Epithelial cell of prostate (primary cell): ENCODE results near the gene EFR3B.
A peak's percentile ranks its signal among the peaks of the same experiment; 100 is the strongest.
"Not testable (repeated sequence)": the region's sequence is repeated elsewhere in the genome, so short reads cannot be mapped to it uniquely, and the experiment has no call there.

Experiments used
- DNase-seq: peaks from one replicate; pipeline ENCODE4 v3.0.0-alpha.2; 2011; ENCODE audit warnings: low read depth, low spot score
- H3K27ac ChIP-seq: fragments of 450-650 bp; 2 replicates; pipeline ENCODE4 v1.5.1; 2017; ENCODE audit warnings: mild to moderate bottlenecking

The EFR3B gene

DNA sequence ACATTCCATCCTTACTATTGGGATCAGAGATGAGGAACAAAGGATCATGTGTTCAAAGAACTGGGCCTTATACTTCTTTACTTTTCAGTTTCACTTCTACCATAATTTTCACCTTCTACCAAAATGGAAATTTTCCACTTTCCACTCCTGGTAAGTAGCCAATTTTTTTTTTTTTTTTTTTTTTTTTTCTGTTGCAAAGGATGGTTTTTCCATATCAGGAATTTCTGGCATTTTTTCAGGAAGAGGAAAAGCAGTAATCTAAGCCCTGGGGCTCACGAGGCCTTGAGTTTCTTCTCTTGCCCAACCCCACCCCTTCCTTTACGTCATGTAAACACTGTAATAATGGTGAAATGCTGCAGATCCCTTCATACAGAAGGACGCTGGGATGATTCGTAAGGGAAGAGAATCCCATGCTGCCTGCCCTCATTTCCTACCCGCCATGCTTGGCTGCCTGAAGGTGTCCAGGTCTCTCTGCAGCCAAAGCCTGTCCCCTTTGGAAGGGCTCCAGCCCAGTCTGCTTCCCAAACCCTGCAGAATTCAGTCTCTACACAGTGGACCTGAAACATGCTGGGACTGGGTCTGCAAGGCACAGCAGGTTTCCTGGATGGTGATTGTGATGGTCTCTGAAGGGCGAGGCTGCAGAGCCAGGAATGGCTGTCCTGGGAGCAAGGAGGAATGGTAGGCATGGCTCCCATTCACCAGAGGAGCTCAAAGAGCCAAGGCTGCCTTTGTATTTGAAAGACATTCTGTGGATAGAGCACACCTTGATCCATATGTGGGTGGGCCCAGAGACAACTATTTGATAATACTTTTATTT lies 57.0 kb downstream of the EFR3B start:
- DNase-seq: no peak

GRCh38 chr2:25102352-25102751 lies 60.5 kb downstream of the EFR3B start:
- DNase-seq, H3K27ac ChIP-seq: not testable (repeated sequence)

More for the DNA sequence above, 57.0 kb downstream of the EFR3B start:
- H3K27ac ChIP-seq: no peak overlapping the region

GRCh38 chr2:25103287-25103871 lies 61.5 kb downstream of the EFR3B start:
- peak overlapping the region; percentile 32 for H3K27ac ChIP-seq
- DNase-seq: peak; percentile 63

- H3K27ac ChIP-seq: peak overlapping the region; percentile 93
- no peak for DNase-seq
Measured at GRCh38 chr2:25104736-25105135, 62.9 kb downstream of the EFR3B start.

- H3K27ac ChIP-seq: peak overlapping the region; percentile 93
- peak; percentile 52 for DNase-seq
Measured at GRCh38 chr2:25105336-25106085, 63.6 kb downstream of the EFR3B start.

DNA sequence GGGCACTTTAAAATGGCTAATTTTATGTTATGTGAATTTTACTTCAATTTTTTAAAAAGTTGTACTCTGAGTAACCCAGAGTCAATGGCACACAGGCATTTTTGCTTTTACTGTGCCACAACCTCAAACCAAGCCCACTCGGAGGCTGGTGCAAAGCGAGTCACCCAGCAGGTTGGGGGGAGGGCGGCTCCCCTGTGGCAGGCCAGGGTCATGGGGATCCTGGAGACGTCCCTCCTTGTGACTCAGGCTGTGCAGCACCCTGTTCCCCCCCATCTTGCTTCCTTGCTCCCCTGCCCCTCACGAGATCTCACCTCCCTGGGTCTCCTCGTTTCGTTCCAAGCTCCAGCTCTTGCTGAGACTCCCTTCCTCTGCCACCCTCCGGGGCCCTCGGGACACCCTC lies 67.9 kb downstream of the EFR3B start:
- no peak for DNase-seq
- H3K27ac ChIP-seq: no peak overlapping the region

GRCh38 chr2:25112113-25112512 lies 70.2 kb downstream of the EFR3B start:
- H3K27ac ChIP-seq: no peak overlapping the region
- no peak for DNase-seq

GRCh38 chr2:25115249-25115883 lies 73.5 kb downstream of the EFR3B start:
- no peak overlapping the region for H3K27ac ChIP-seq
- no peak for DNase-seq

DNA sequence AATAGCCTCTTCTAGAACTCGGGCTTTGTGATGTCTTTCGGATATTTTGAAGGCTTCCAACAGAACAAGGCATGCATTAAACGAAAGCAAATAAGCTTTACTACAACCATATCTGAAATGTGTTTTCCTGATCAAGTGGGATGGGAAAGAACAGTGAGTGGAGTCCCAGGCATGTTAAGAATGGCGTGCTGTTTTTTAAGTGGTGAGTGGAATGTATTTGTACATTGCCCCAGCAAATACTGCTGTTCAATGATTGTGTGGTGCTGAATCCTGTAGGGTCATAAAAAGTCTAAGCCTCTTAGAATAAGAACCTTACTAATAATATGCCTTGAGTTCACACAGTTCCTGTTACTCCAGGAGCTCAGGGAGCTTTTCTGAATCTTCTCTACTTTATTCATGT lies 74.0 kb downstream of the EFR3B start:
- DNase-seq: no peak
- no peak overlapping the region for H3K27ac ChIP-seq

DNA sequence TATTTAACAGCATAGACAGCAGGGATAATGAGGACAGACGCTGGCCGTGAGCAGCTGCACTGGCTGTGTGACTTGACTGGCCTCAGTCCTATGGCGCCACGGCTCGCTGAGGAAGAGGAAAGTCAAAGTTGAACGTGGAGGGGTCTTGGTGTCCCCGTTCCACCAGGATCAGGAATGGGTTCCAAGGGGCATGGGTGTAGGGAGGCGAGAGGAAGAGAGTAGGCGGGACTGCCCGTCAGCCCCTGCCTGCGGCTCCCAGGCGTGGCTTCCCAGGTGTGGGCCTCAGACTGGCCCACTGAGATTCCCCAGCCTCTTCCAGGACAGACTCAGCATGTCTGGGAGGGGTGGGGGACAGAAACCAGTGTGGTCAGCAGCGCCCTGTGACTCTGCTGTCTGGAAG lies 75.1 kb downstream of the EFR3B start:
- H3K27ac ChIP-seq: no peak overlapping the region

DNA sequence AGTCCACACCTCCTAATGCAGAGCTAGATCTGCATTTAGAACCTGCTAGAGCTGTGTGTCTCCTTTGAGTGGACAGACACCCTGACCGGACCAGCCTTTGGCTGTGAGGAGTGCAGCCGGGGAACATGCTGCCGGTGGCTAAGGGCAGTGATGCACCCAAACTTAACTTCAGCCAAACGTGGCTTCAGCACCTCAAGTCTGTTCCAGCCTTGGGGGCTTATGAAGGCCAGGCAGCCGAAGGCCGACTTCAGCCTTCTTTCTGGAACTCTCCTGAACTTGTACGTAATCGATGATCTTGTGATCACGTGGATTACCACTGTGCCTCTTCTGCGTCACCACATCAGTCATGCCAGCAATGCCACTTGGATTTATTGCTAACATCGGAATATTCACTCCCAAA lies 77.4 kb downstream of the EFR3B start:
- DNase-seq: no peak
- H3K27ac ChIP-seq: no peak overlapping the region

More for the DNA sequence above, 75.1 kb downstream of the EFR3B start:
- DNase-seq: no peak

GRCh38 chr2:25122367-25122766 lies 80.5 kb downstream of the EFR3B start:
- DNase-seq: no peak
- no peak overlapping the region for H3K27ac ChIP-seq

DNA sequence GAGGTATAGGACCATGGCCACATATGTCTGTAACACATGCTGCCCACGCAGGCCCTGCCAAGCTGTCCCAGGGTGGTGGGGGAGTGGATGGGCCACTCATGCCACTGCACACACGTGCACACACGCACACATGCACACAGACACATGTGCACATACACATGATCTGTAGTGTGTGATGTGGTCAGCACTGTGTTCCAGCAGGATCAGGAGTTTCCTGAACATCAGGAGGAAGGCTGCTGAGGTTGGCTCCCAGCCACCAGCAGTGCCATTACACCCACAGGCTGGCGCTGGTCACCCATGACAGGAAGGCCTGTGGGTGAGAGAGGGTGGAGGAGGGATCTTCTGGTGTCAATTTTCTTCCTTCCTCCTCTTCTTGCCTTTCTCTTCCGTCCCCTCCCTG lies 81.8 kb downstream of the EFR3B start:
- DNase-seq: no peak
- no peak overlapping the region for H3K27ac ChIP-seq

DNA sequence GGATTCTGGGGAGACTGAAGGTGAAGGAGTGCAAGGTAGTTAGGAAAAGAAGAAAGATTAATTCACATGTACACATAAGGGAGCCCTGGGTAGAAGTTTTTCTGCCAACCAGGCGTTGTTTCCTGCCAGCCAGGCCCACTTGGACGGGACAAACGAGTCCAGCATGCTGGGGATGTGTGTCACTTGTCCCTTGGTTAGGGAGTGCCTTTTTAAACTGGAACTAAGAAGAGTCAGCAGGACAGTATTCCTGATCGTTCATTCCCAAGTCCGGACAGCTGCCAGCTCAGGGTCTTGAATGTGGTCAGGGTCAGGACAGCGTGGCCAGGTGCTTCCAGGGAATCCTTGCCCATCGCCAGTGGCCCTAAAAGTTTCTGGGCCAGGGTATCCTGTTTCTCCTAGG lies 83.3 kb downstream of the EFR3B start:
- no peak for DNase-seq
- no peak overlapping the region for H3K27ac ChIP-seq

DNA sequence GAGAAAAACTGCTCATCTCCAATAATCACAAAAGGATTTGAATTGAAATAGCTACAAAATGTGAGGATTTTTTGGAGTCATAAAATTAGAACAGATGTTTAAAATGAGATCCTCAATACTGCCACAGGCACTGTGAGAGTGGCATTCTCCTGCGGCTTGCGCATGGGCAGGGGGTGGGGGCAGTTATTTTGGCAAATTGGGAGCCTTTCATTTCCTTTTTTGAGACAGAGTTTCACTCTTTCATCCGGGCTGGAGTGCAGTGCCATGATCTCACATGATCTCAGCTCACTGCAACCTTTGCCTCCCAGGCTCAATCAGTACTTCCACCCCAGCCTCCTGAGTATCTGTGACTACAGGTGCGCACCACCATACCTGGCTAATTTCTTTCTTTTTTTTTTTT lies 84.1 kb downstream of the EFR3B start:
- no peak for DNase-seq
- no peak overlapping the region for H3K27ac ChIP-seq

DNA sequence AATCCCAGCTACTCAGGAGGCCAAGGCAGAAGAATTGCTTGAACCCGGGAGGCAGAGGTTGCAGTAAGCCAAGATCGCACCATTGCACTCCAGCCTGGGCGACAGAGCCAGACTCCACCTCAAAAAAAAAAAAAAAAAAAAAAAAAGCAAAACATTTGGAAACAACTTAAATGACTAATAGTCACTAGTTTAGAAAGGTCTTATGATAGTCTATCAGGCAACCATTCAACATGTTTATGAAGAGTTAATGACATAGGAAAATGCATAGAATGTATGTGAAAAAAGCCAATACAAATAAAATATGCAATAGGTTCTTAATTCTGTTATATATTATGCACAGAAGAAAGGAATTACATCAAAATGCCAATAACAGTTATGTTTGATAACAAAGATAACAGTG lies 85.2 kb downstream of the EFR3B start:
- H3K27ac ChIP-seq, DNase-seq: not testable (repeated sequence)

- DNase-seq: no peak
- no peak overlapping the region for H3K27ac ChIP-seq
Measured at GRCh38 chr2:25127646-25128045, 85.8 kb downstream of the EFR3B start.

GRCh38 chr2:25129901-25130520 lies 88.1 kb downstream of the EFR3B start:
- H3K27ac ChIP-seq: no peak overlapping the region
- DNase-seq: no peak

DNA sequence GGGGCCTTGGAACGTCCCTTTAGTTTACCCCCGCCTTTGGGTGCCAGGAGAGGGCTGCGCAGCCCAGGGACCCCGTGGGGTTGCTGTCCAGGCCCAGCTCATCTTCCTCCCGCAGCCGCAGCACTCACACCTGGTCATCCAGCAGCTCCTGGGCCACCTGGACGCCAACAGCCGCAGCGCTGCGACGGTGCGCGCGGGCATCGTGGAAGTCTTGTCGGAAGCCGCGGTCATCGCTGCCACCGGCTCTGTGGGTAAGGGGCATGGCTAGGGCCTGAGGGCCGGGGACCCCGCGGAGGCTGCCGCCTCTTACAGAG lies 89.3 kb downstream of the EFR3B start:
- H3K27ac ChIP-seq: no peak overlapping the region
- DNase-seq: no peak

DNA sequence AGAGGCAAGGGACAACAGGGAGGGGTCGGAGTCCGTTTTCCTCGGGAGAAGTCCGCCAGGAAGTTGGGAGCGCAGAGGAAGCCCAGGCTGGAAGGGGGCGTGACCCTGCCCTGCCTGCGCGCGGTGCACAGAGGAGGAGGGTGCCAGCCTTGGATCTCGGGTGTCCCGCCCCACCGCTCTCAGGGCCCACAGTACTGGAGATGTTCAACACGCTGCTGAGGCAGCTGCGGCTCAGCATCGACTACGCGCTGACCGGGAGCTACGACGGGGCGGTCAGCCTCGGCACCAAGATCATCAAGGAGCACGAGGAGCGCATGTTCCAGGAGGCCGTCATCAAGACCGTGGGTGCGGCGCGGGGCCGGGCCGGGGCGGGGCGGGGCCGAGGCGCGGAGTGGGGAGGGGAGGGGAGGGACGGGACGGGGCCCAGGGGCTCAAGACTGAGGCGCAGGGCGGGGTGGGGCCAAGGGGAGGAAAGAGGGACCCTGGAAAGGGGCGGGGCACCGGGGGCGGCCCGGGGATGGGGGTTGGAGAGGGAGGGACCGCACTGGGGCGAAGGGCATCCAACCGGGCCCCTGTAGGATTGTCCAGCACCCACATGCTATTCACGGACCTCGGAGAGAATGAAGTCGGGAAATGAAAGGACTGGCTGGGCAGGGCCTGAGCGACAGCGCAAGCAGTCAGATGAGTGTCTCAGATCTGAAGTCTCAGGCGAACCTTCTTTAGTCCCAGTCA lies 89.9 kb downstream of the EFR3B start:
- DNase-seq: no peak
- no peak overlapping the region for H3K27ac ChIP-seq
